Brain microvascular endothelial cell (primary cell): ENCODE measurements around the gene FHL2.
A peak's percentile ranks its signal among the peaks of the same experiment; 100 is the strongest.

ENCODE experiments used
- DNase-seq: peaks from one replicate; pipeline ENCODE4 v3.0.0-alpha.2; 2020
- H3K27ac ChIP-seq: fragments of 250-450 bp; sonication (Bioruptor Pico); 2 replicates; pipeline ENCODE4 v1.5.1; 2020; ENCODE audit warnings: mild to moderate bottlenecking, moderate library complexity
- H3K27me3 ChIP-seq: fragments of 250-450 bp; sonication (Bioruptor Pico); replicated peaks from 2 replicates; pipeline ENCODE4 v1.5.1; 2020; ENCODE audit warnings: mild to moderate bottlenecking
- H3K36me3 ChIP-seq: fragments of 250-450 bp; sonication (Bioruptor Pico); replicated peaks from 2 replicates; pipeline ENCODE4 v1.5.1; 2020; ENCODE audit warnings: mild to moderate bottlenecking
- H3K4me3 ChIP-seq: 2 replicates; pipeline ENCODE4 v1.5.1; 2011; ENCODE audit warnings: low read depth, mild to moderate bottlenecking, control low read depth, low read length, moderate library complexity
- CTCF ChIP-seq: IDR thresholded peaks from 2 replicates; pipeline ENCODE4 v1.5.1; 2011; ENCODE audit warnings: low read depth, mild to moderate bottlenecking, moderate library complexity, low read length, control low read depth, inconsistent platforms; ENCODE audit errors: missing control alignments
- in situ Hi-C: cut with HindIII; loops from 2 replicates; pipeline ENCODE4 v1.10.0; 2017; ENCODE audit warnings: low sequenced_read_pairs, low pct_ligation_motif_present

FHL2 gene

GRCh38 chr2:105358593-105358992, 40.3 kb downstream of the FHL2 start:
- Histone ChIP-seq H3K27ac (no peak overlapping the region), H3K4me3 (no peak overlapping the region), H3K27me3 (no peaks in the 10 kb centered on the region), H3K36me3 (peaks cover 62% of the 10 kb centered on the region)
- in situ Hi-C loops, result loop anchor here (25.0 kb wide), 1 partner anchor 154 kb away; no protein-coding TSS in a partner anchor
- no peak for DNase-seq
- no peak for TF ChIP-seq CTCF

GRCh38 chr2:105357122-105357521, 41.7 kb downstream of the FHL2 start:
- Histone ChIP-seq H3K4me3 (no peak overlapping the region), H3K27ac (no peak overlapping the region), H3K27me3 (no peaks in the 10 kb centered on the region), H3K36me3 (peaks cover 47% of the 10 kb centered on the region)
- no peak for DNase-seq
- TF ChIP-seq CTCF, result no peak
- in situ Hi-C loops, result loop anchor here (25.0 kb wide), 1 partner anchor 155 kb away; no protein-coding TSS in a partner anchor

GRCh38 chr2:105344704-105345345, 54.0 kb downstream of the FHL2 start:
- Histone ChIP-seq H3K27ac (no peak overlapping the region), H3K27me3 (no peaks in the 10 kb centered on the region), H3K4me3 (no peak overlapping the region), H3K36me3 (peaks cover 56% of the 10 kb centered on the region)
- DNase-seq, result no peak
- peak; percentile 2 for TF ChIP-seq CTCF
- in situ Hi-C loops, result no loop called here

GRCh38 chr2:105339414-105339813, 59.4 kb downstream of the FHL2 start:
- H3K36me3 ChIP-seq, result peaks cover 24% of the 10 kb centered on the region
- no peaks in the 10 kb centered on the region for H3K27me3 ChIP-seq
- no peak overlapping the region for H3K4me3 ChIP-seq
- H3K27ac ChIP-seq, result no peak overlapping the region
- no peak for DNase-seq
- TF ChIP-seq CTCF, result no peak
- in situ Hi-C loops, result no loop called here

- H3K27ac ChIP-seq, result peak overlapping the region; percentile 100
- peak overlapping the region; percentile 88 for H3K4me3 ChIP-seq
- in situ Hi-C loops, result no loop called here
- H3K27me3 ChIP-seq, result no peaks in the 10 kb centered on the region
- peaks cover 21% of the 10 kb centered on the region for H3K36me3 ChIP-seq
- no peak for TF ChIP-seq CTCF
- DNase-seq, result no peak
Measured at GRCh38 chr2:105338020-105338385, 60.8 kb downstream of the FHL2 start.
